ENCODE data around the gene NDUFA5. TPM values are rescaled to one million over a fixed set of nuclear protein-coding genes. Genes with fewer than 3 reads are reported as not detected.
A peak's percentile ranks its signal among the peaks of the same experiment; 100 is the strongest.
"Not testable (repeated sequence)": the region's sequence is repeated elsewhere in the genome, so short reads cannot be mapped to it uniquely, and the experiment has no call there.

NDUFA5 gene
- total and polyA plus RNA-seq, 12 donors = 39.4 to 289 (median 138) TPM

DNA sequence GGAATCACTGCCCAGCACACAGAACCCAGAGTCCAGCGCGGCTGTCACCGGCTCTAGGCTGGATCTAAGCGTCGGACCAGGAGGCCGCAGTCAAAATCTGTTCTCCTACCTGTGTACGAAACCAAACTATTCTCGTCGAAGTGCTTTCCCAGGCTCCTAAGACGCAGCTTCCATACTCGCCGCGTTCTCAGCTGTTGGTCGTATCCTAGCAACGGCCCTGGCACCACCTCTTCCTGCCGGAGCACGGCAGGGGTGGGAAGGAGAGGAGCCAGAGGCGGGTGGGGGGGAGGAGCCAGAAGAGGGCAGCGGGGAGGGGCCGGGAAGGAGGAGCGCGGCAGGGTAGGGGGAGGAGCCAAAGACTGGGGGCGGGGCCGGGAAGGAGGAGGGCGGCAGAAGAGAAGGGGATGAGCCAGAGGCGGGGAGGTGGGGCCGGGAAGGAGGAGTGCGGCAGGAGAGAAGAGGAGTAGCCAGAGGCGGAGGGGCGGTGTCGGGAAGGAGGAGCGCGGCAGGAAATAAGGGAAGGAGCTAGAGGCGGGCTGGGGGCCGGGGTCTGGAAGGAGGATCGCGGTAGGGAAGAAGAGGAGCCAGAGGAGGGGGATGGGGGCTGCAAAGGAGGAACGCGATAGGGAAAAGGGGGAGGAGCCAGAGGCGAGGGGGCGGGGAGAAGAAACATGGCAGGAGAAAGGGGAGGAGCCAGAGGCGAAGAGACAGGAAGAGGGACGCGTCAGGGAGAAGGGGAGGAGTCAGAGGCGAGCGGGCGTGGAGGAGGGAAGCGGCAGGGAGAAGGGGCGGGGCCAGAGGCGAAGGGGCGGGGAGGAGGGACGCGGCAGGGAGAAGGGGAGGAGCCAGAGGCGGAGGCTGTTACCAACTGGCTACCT lies 23.0 kb downstream of the NDUFA5 start, which contains the start of gene IQUB:
TSS of gene IQUB (minus strand) at position 213 of the 878 bp plus-strand sequence. CDS start 22,255 bp downstream, outside the sequence.
- H3K4me1 ChIP-seq (replicated peaks in 1 of 2) = peaks cover 11 to 31% of the 10 kb centered on the region in 2 donors
- peak in 1 of 2 donors; percentile 63 for TF ChIP-seq POLR2A (IDR thresholded peaks at IDR 0.05)
- TF ChIP-seq, protein P1, sequence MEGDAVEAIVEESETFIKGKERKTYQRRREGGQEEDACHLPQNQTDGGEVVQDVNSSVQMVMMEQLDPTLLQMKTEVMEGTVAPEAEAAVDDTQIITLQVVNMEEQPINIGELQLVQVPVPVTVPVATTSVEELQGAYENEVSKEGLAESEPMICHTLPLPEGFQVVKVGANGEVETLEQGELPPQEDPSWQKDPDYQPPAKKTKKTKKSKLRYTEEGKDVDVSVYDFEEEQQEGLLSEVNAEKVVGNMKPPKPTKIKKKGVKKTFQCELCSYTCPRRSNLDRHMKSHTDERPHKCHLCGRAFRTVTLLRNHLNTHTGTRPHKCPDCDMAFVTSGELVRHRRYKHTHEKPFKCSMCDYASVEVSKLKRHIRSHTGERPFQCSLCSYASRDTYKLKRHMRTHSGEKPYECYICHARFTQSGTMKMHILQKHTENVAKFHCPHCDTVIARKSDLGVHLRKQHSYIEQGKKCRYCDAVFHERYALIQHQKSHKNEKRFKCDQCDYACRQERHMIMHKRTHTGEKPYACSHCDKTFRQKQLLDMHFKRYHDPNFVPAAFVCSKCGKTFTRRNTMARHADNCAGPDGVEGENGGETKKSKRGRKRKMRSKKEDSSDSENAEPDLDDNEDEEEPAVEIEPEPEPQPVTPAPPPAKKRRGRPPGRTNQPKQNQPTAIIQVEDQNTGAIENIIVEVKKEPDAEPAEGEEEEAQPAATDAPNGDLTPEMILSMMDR (IDR thresholded peaks at IDR 0.05) = no peak
- H3K9me3 ChIP-seq (replicated peaks in 1 of 3) = no peaks in the 10 kb centered on the region
- DNase-seq = peak; percentile 99 to 100 (median 99)
- WGBS, 4 donors = 1 to 2% (median 1%) methylated on average over 28 to 54 of the region's 54 CpGs
- intact Hi-C loops (cut with DNase I) = loop anchor here in 1 of 2 donors (5.0 kb wide), 1 partner anchor 32 kb away; no protein-coding TSS in a partner anchor
- peak within 1 kb of the TSS; percentile 74 to 92 (median 90) for H3K27ac ChIP-seq
- H3K27me3 ChIP-seq = no peaks in the 10 kb centered on the region
- H3K4me3 ChIP-seq = peak within 1 kb of the TSS in 2 of 4 donors; percentile 46 to 66
- H3K36me3 ChIP-seq (replicated peaks in 1 of 2) = no peaks in the 10 kb centered on the region

DNA sequence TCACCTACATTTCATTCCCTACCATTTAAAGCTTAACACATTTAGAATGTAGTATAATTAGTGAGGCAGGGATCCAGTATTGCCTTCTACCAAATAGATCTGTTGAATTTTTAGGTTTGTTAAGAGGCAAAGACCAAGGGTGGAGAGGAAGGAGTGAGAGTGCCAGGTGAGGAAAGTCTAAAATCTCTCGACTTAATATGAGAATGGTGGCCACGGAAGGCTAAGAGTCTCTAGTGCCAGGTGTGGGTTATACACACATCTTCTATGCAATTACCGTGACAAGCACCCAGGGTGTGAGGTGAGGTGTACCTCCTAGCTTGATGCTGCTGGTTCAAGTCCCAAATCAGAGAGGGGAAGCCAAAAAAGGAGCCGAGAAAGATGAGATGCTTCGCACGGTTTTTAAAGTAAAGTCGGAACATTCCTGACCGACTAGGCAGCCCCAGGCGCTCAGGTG lies 23.7 kb downstream of the NDUFA5 start:
- TF ChIP-seq, protein P1 (IDR thresholded peaks at IDR 0.05) = no peak
- no peaks in the 10 kb centered on the region for H3K9me3 ChIP-seq (replicated peaks in 1 of 3)
- intact Hi-C loops (cut with DNase I) = no loop called here
- H3K4me3 ChIP-seq = peak overlapping the region in 2 of 4 donors; percentile 41 to 66
- no peaks in the 10 kb centered on the region for H3K36me3 ChIP-seq (replicated peaks in 1 of 2)
- H3K27me3 ChIP-seq = no peaks in the 10 kb centered on the region
- peak overlapping the region in 4 of 5 donors; percentile 48 to 92 (median 74) for H3K27ac ChIP-seq
- WGBS, 4 donors = 1 to 4% (median 3%) methylated on average over 9 of the region's 9 CpGs
- H3K4me1 ChIP-seq (replicated peaks in 1 of 2) = peaks cover 11 to 26% of the 10 kb centered on the region in 2 donors
- no peak for DNase-seq

DNA sequence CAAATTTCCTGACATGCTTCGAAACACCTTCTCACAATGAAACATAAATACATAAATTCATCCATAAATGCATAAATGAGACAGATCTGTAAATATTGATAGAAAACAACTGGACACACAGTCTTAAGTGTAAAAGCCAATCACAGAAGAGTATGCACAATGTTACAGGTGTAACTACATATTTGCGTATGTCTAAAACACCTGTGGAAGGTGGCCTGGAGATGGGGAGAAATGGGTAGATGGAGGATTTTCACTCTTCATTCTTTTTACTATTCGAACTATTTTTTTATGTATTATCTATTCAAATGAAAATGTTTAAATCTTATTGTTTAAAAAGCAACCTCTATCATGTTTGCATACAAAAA lies 24.1 kb downstream of the NDUFA5 start:
- H3K36me3 ChIP-seq (replicated peaks in 1 of 2) = no peaks in the 10 kb centered on the region
- 77 to 86% (median 83%) methylated on average over 3 of the region's 3 CpGs for WGBS, 4 donors
- peaks cover 10 to 22% of the 10 kb centered on the region in 2 donors for H3K4me1 ChIP-seq (replicated peaks in 1 of 2)
- H3K4me3 ChIP-seq = no peak overlapping the region
- H3K27ac ChIP-seq = peak overlapping the region in 1 of 5 donors; percentile 48
- H3K27me3 ChIP-seq = no peaks in the 10 kb centered on the region
- no peak for DNase-seq
- no peaks in the 10 kb centered on the region for H3K9me3 ChIP-seq (replicated peaks in 1 of 3)
- TF ChIP-seq, protein P1 (IDR thresholded peaks at IDR 0.05) = no peak
- TF ChIP-seq POLR2A (IDR thresholded peaks at IDR 0.05) = no peak
- intact Hi-C loops (cut with DNase I) = no loop called here

DNA sequence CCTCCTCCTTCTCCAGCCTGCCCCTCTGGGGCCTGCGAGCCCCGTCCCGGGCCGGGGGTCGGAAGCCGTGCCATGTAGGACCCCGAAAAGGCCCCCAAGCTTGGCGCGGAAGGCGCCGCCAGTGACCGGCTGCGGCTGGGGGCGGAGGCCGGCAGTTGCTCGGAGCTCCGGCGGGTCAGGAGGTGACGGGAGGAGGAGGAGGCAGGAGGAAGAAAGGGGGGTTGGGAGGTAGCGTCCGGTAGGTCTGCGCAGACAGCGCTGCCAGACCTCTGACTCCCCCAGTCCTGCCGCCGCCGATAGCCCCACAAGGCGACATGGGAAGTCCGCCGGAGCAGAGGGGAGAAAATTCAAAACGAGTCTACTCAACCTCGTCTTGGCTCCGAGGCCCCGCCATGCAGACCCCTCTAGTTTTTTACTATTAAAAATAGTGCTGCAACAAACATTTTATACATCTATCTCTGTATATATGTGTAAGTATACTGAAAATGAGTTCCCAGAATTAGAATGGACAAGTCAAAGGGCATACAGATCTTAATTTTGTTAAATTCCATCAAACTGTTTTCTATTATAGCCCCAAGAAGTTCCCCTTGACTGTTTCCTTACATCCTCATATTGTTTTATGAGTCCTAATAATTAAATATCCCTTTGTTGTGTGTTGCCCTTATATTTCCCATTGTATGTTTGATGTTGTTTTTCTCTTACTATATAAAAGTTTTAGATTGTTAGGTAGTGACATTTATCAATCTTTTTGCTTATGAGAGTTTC lies 24.6 kb downstream of the NDUFA5 start:
- Histone ChIP-seq H3K4me3 (peak overlapping the region in 2 of 4 donors; percentile 28 to 57), H3K4me1 (replicated peaks in 1 of 2) (peaks cover 4 to 16% of the 10 kb centered on the region in 2 donors), H3K27ac (peak overlapping the region in 2 of 5 donors; percentile 14 to 32)
- 4 to 7% (median 5%) methylated on average over 10 to 23 of the region's 33 CpGs for WGBS, 4 donors
- intact Hi-C loops (cut with DNase I); H3K36me3 ChIP-seq (replicated peaks in 1 of 2); H3K27me3 ChIP-seq; H3K9me3 ChIP-seq (replicated peaks in 1 of 3): not testable (repeated sequence)
- peak; percentile 38 to 72 (median 46) for DNase-seq

DNA sequence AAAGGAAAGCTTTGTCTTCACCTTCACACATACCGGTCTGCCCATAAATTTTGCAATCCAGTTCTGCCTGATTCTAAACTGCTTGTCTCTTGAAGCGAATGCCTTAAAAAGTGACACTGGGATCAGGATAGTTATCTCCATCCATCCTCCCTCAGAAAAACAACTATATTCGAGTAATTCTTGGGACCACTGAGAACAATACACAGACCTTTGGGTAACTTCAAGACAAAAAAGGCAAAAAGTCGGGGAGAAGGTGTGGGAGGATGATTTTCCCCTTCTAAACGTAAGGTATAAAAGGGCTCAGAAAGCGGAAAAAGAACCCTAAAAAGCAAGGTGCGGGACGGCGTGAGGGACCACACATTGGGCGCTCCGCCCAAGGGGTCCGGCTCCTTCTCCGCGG lies 25.3 kb downstream of the NDUFA5 start:
- 10 to 36% (median 17%) methylated on average over 5 to 6 of the region's 14 CpGs for WGBS, 4 donors
- intact Hi-C loops (cut with DNase I); H3K4me1 ChIP-seq (replicated peaks in 1 of 2); H3K9me3 ChIP-seq (replicated peaks in 1 of 3); H3K27me3 ChIP-seq; H3K27ac ChIP-seq; H3K36me3 ChIP-seq (replicated peaks in 1 of 2); DNase-seq: not testable (repeated sequence)
- H3K4me3 ChIP-seq = peak overlapping the region in 2 of 4 donors; percentile 28 to 57

DNA sequence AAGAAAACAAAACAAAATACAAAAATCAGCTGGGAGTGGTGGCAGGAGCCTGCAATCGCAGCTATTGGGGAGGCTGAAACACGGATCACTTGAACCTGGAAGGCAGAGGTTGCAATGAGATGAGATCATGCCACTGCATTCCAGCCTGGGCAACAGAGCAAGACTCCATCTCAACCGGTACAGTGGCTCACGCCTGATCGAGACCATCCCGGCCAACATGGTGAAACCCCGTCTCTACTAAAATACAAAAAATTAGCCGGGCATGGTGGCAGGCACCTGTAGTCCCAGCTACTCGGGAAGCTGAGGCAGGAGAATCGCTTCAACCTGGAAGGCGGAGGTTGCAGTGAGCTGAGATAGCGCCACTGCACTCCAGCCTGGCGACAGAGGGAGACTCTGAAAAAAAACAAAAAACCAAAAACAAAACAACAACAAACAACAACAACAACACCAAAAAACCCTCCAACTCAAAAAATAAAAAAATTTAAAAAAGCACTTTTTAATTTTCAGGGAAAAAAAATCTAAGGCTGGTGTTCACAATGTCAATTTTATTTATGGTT lies 27.5 kb downstream of the NDUFA5 start:
- intact Hi-C loops (cut with DNase I); H3K27ac ChIP-seq; DNase-seq; H3K36me3 ChIP-seq (replicated peaks in 1 of 2); H3K27me3 ChIP-seq; H3K9me3 ChIP-seq (replicated peaks in 1 of 3); H3K4me3 ChIP-seq; H3K4me1 ChIP-seq (replicated peaks in 1 of 2): not testable (repeated sequence)
- 96 to 97% (median 97%) methylated on average over 12 to 13 of the region's 13 CpGs for WGBS, 4 donors

All from adrenal gland (tissue), 12 donors.